Activated naive CD4-positive, alpha-beta T cell treated with anti-CD3 and anti-CD28 coated beads, Interleukin-2, amount 10 ng/mL, durations not matched to agents 7 days and 5 days (primary cell): ENCODE measurements around the gene CPAMD8.
"Not testable (repeated sequence)": the region's sequence is repeated elsewhere in the genome, so short reads cannot be mapped to it uniquely, and the experiment has no call there.

ENCODE experiments used
- CTCF ChIA-PET: fragments of 350-600 bp; sonication (Branson Sonifier 250); formaldehyde crosslinking; loops from one replicate; lab custom pipeline; 2021; ENCODE audit warnings: antibody characterized with exemption; lab: Charles Lee
- DNase-seq: peaks from one replicate; pipeline ENCODE4 v3.0.0-alpha.2; 2020
- H3K27ac Mint-ChIP-seq: one replicate; pipeline ENCODE4 v1.8.0; 2021; ENCODE audit warnings: mild to moderate bottlenecking, moderate library complexity, mixed read lengths
- H3K27me3 Mint-ChIP-seq: one replicate; pipeline ENCODE4 v1.8.0; 2021; ENCODE audit warnings: mild to moderate bottlenecking, mixed read lengths
- H3K36me3 Mint-ChIP-seq: one replicate; pipeline ENCODE4 v1.8.0; 2021; ENCODE audit warnings: mixed read lengths
- H3K4me1 Mint-ChIP-seq: one replicate; pipeline ENCODE4 v1.8.0; 2021; ENCODE audit warnings: mixed read lengths
- H3K4me3 Mint-ChIP-seq: one replicate; pipeline ENCODE4 v1.8.0; 2021; ENCODE audit warnings: mild to moderate bottlenecking, moderate library complexity, mixed read lengths
- H3K9me3 Mint-ChIP-seq: one replicate; pipeline ENCODE4 v1.8.0; 2021; ENCODE audit warnings: mixed read lengths

Gene CPAMD8

GRCh38 chr19:16943090-16943489 lies 83.5 kb downstream of the CPAMD8 start:
- H3K4me3 Mint-ChIP-seq, H3K27ac Mint-ChIP-seq, CTCF ChIA-PET, H3K4me1 Mint-ChIP-seq, DNase-seq, H3K27me3 Mint-ChIP-seq, H3K36me3 Mint-ChIP-seq: not testable (repeated sequence)
- peaks cover 19% of the 10 kb centered on the region for H3K9me3 Mint-ChIP-seq

- Mint-ChIP-seq H3K27ac (no peak overlapping the region), H3K36me3 (no peaks in the 10 kb centered on the region)
- no peak for DNase-seq
Measured at GRCh38 chr19:16942583-16942982, 84.0 kb downstream of the CPAMD8 start.

GRCh38 chr19:16940626-16941025 lies 86.0 kb downstream of the CPAMD8 start:
- H3K27me3 Mint-ChIP-seq: peaks cover 3% of the 10 kb centered on the region
- H3K4me1 Mint-ChIP-seq: no peaks in the 10 kb centered on the region
- no peak overlapping the region for H3K4me3 Mint-ChIP-seq
- no peak overlapping the region for H3K27ac Mint-ChIP-seq
- DNase-seq: no peak
- CTCF ChIA-PET: no interaction called here
- H3K9me3 Mint-ChIP-seq: peaks cover 4% of the 10 kb centered on the region
- no peaks in the 10 kb centered on the region for H3K36me3 Mint-ChIP-seq

More at GRCh38 chr19:16942583-16942982, 84.0 kb downstream of the CPAMD8 start:
- peaks cover 18% of the 10 kb centered on the region for H3K9me3 Mint-ChIP-seq
- H3K4me3 Mint-ChIP-seq: no peak overlapping the region
- CTCF ChIA-PET: no interaction called here
- H3K27me3 Mint-ChIP-seq: no peaks in the 10 kb centered on the region
- no peaks in the 10 kb centered on the region for H3K4me1 Mint-ChIP-seq

- H3K4me1 Mint-ChIP-seq, CTCF ChIA-PET, H3K27me3 Mint-ChIP-seq, H3K9me3 Mint-ChIP-seq, H3K4me3 Mint-ChIP-seq, H3K36me3 Mint-ChIP-seq, DNase-seq, H3K27ac Mint-ChIP-seq: not testable (repeated sequence)
Measured at GRCh38 chr19:16940063-16940462, 86.5 kb downstream of the CPAMD8 start.

DNA sequence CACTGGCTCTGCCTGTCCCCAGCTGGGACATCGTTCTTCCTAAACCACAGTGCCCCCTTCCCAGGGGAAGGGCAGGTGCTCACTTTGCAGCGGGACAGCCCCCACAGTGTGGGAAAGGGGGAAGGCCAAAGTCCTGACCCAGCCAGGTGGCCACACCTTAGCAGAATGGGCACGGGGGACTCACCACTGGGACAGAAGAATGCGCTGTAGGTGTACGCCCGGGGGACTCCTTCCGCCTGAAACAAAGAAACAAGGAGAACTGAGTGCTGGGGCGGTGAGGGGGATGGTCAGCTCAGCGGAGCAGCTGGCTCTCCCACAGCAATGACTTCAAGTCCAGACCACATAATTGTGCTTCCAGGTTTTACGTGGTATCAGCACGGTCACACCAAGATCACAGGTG lies 88.4 kb downstream of the CPAMD8 start:
- CTCF ChIA-PET: no interaction called here
- peaks cover 21% of the 10 kb centered on the region for H3K9me3 Mint-ChIP-seq
- H3K36me3 Mint-ChIP-seq: no peaks in the 10 kb centered on the region
- no peak overlapping the region for H3K27ac Mint-ChIP-seq
- H3K4me3 Mint-ChIP-seq: no peak overlapping the region
- H3K4me1 Mint-ChIP-seq: no peaks in the 10 kb centered on the region
- H3K27me3 Mint-ChIP-seq: peaks cover 3% of the 10 kb centered on the region
- DNase-seq: no peak

- CTCF ChIA-PET: not testable (repeated sequence)
Measured at GRCh38 chr19:16937796-16938195, 88.8 kb downstream of the CPAMD8 start.

DNA sequence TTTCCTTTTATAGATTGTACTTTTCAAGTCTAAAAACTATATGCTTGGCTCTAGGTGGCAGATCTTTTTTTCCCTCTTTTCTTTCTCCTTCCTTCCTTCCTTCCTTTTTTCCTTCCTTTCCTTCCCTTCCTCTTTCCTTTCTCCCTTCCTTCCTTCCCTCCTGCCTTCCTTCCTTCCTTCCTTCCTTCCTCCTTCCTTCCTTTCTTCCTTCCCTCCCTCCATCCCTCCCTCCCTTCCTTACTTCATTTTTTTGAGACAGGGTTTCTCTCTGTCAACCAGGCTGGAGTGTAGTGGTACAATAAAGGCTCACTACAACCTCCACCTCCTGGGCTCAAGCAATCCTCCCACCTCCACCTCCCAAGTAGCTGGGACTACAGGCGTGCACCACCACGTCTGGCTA lies 89.7 kb downstream of the CPAMD8 start:
- H3K9me3 Mint-ChIP-seq: peaks cover 21% of the 10 kb centered on the region
- no peak for DNase-seq
- CTCF ChIA-PET: no interaction called here
- no peaks in the 10 kb centered on the region for H3K4me1 Mint-ChIP-seq
- no peak overlapping the region for H3K27ac Mint-ChIP-seq
- H3K4me3 Mint-ChIP-seq: no peak overlapping the region
- H3K36me3 Mint-ChIP-seq: no peaks in the 10 kb centered on the region
- peaks cover 3% of the 10 kb centered on the region for H3K27me3 Mint-ChIP-seq

More at GRCh38 chr19:16937796-16938195, 88.8 kb downstream of the CPAMD8 start:
- not testable (repeated sequence) for H3K4me3 Mint-ChIP-seq, H3K27me3 Mint-ChIP-seq, H3K4me1 Mint-ChIP-seq, H3K27ac Mint-ChIP-seq, H3K36me3 Mint-ChIP-seq, DNase-seq
- H3K9me3 Mint-ChIP-seq: peaks cover 21% of the 10 kb centered on the region

DNA sequence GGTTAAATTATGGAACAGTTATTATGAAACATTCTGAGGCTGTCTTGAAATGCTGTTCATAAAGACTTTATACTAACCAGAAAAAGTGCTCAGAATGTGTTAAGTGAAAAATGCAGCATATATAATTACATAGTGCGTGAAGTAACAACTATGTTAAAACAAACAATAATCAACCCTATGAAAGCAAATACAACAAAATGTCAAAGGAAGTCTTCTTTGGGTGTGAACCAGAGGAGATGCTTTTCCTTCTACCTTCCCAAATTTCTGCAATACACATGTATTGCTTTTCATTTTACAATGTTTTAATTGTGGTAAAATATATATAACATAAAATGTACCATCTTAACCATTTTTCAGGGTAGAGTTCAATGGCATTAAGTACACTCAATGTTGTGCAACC lies 92.1 kb downstream of the CPAMD8 start:
- CTCF ChIA-PET: no interaction called here
- Mint-ChIP-seq H3K36me3 (no peaks in the 10 kb centered on the region), H3K9me3 (peaks cover 24% of the 10 kb centered on the region), H3K4me1 (no peaks in the 10 kb centered on the region), H3K27ac (no peak overlapping the region), H3K4me3 (no peak overlapping the region), H3K27me3 (peaks cover 3% of the 10 kb centered on the region)
- no peak for DNase-seq

GRCh38 chr19:16931306-16931705 lies 95.3 kb downstream of the CPAMD8 start:
- Mint-ChIP-seq H3K36me3 (peaks cover 3% of the 10 kb centered on the region), H3K27ac (no peak overlapping the region), H3K27me3 (peaks cover 4% of the 10 kb centered on the region), H3K4me1 (no peaks in the 10 kb centered on the region), H3K9me3 (peaks cover 39% of the 10 kb centered on the region), H3K4me3 (no peak overlapping the region)
- no peak for DNase-seq
- CTCF ChIA-PET: no interaction called here

GRCh38 chr19:16930753-16931152 lies 95.9 kb downstream of the CPAMD8 start:
- CTCF ChIA-PET: no interaction called here
- H3K4me3 Mint-ChIP-seq: no peak overlapping the region
- peaks cover 37% of the 10 kb centered on the region for H3K9me3 Mint-ChIP-seq
- H3K36me3 Mint-ChIP-seq: peaks cover 3% of the 10 kb centered on the region
- peaks cover 4% of the 10 kb centered on the region for H3K27me3 Mint-ChIP-seq
- H3K4me1 Mint-ChIP-seq: no peaks in the 10 kb centered on the region
- DNase-seq: no peak
- H3K27ac Mint-ChIP-seq: no peak overlapping the region

GRCh38 chr19:16928916-16929315 lies 97.7 kb downstream of the CPAMD8 start:
- no peak for DNase-seq
- H3K36me3 Mint-ChIP-seq: peaks cover 3% of the 10 kb centered on the region
- no peak overlapping the region for H3K4me3 Mint-ChIP-seq
- peaks cover 4% of the 10 kb centered on the region for H3K27me3 Mint-ChIP-seq
- peaks cover 32% of the 10 kb centered on the region for H3K9me3 Mint-ChIP-seq
- H3K4me1 Mint-ChIP-seq: no peaks in the 10 kb centered on the region
- CTCF ChIA-PET: interaction anchor here (0.5 kb wide), 2 partner anchors 157 to 174 kb away, joined by 3 read pairs; no protein-coding TSS in a partner anchor
- no peak overlapping the region for H3K27ac Mint-ChIP-seq

DNA sequence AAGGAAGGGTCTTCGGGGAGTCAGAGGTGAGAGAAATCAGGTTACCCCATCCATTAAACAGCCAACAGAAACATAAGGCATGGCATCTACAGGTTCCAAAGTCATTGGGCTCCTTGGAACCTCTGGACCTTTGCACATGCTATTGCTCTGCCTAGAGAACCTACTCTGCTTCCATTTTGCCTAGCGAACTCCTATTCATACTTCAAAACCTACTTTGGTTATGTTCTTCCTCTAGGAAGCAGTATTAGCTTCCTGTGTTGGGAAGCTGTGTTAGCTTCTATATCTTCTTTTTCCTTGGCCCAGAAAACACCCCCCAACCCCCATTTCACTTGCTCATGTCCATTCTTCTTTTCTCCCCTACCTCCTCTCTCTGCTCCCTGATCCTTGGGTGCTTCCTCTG lies 98.3 kb downstream of the CPAMD8 start:
- Mint-ChIP-seq H3K27me3 (peaks cover 4% of the 10 kb centered on the region), H3K9me3 (peaks cover 26% of the 10 kb centered on the region), H3K27ac (no peak overlapping the region), H3K4me3 (no peak overlapping the region), H3K36me3 (peaks cover 3% of the 10 kb centered on the region), H3K4me1 (no peaks in the 10 kb centered on the region)
- CTCF ChIA-PET: no interaction called here
- no peak for DNase-seq

GRCh38 chr19:16927883-16928282 lies 98.7 kb downstream of the CPAMD8 start:
- H3K9me3 Mint-ChIP-seq: peaks cover 27% of the 10 kb centered on the region
- peaks cover 3% of the 10 kb centered on the region for H3K36me3 Mint-ChIP-seq
- no peaks in the 10 kb centered on the region for H3K4me1 Mint-ChIP-seq
- H3K4me3 Mint-ChIP-seq: no peak overlapping the region
- DNase-seq: no peak
- CTCF ChIA-PET: no interaction called here
- peaks cover 4% of the 10 kb centered on the region for H3K27me3 Mint-ChIP-seq
- no peak overlapping the region for H3K27ac Mint-ChIP-seq

GRCh38 chr19:16922949-16923348 lies 103.7 kb downstream of the CPAMD8 start:
- no peak for DNase-seq
- Mint-ChIP-seq H3K4me3 (no peak overlapping the region), H3K4me1 (no peaks in the 10 kb centered on the region), H3K36me3 (peaks cover 3% of the 10 kb centered on the region), H3K27me3 (peaks cover 4% of the 10 kb centered on the region), H3K27ac (no peak overlapping the region), H3K9me3 (peaks cover 25% of the 10 kb centered on the region)
- CTCF ChIA-PET: no interaction called here

GRCh38 chr19:16922592-16922934 lies 104.0 kb downstream of the CPAMD8 start:
- Mint-ChIP-seq H3K27ac (no peak overlapping the region), H3K27me3 (peaks cover 4% of the 10 kb centered on the region), H3K36me3 (peaks cover 3% of the 10 kb centered on the region), H3K9me3 (peaks cover 24% of the 10 kb centered on the region), H3K4me3 (no peak overlapping the region), H3K4me1 (no peaks in the 10 kb centered on the region)
- no peak for DNase-seq
- CTCF ChIA-PET: no interaction called here
